Endothelial cell of umbilical vein (primary cell): Measurements from ENCODE around the gene ANO9. TPM values are rescaled to one million over a fixed set of nuclear protein-coding genes. Genes with fewer than 3 reads are reported as not detected.

ENCODE experiments used
- BruUV-seq: library from RNA; stranded (reverse); fragments of 400-500 nt; replicated peaks from 2 replicates; lab custom pipeline; 2021; lab: Mats Ljungman, UMichigan
- CTCF ChIA-PET: fragments of 300-600, 350-600 bp; sonication (Branson Sonifier 250); formaldehyde crosslinking; loops from one replicate; lab custom pipeline; 2021; ENCODE audit warnings: antibody characterized with exemption, inconsistent platforms; lab: Charles Lee
- POLR2A ChIA-PET: fragments of 300-600, 350-600 bp; sonication (Branson Sonifier 250); formaldehyde crosslinking; loops from one replicate; lab custom pipeline; 2021; ENCODE audit warnings: antibody characterized with exemption, inconsistent platforms; lab: Charles Lee
- DNase-seq: peaks from one replicate; pipeline ENCODE4 v3.0.0-alpha.2; 2011; ENCODE audit warnings: low read depth, low spot score
- FAIRE-seq: peaks from 2 replicates; lab custom pipeline; 2011; peaks lifted over from hg19 to GRCh38; lab: Jason Lieb, UNC
- H2AFZ ChIP-seq: 2 replicates; pipeline ENCODE4 v1.6.0; 2012; ENCODE audit warnings: low read depth, low read length, control low read depth, inconsistent platforms
- H3K27ac ChIP-seq: 2 replicates; pipeline ENCODE4 v1.5.1; 2011; ENCODE audit warnings: low read depth, mild to moderate bottlenecking, control low read depth, low read length, moderate library complexity; ENCODE audit not compliant: insufficient read depth
- H3K27me3 ChIP-seq, 2 experiments: 2 replicates each; pipeline versions ENCODE4 v1.6.0 to v1.6.1; 2011; ENCODE audit warnings: low read length in 2 of 2, mixed read lengths in 1 of 2; ENCODE audit not compliant: control insufficient read depth in 2 of 2, insufficient read depth in 2 of 2
- H3K36me3 ChIP-seq, 2 experiments: 2 replicates in 1 of 2; 3 replicates in 1 of 2; pipeline ENCODE4 v1.5.1; 2011; ENCODE audit warnings: low read length in 2 of 2, mild to moderate bottlenecking in 1 of 2, moderate library complexity in 1 of 2; ENCODE audit not compliant: control insufficient read depth in 2 of 2, insufficient read depth in 2 of 2; ENCODE audit errors: extremely low read depth in 1 of 2
- H3K4me1 ChIP-seq: 3 replicates; pipeline ENCODE4 v1.5.1; 2011; ENCODE audit warnings: mild to moderate bottlenecking, low read length; ENCODE audit not compliant: control insufficient read depth, insufficient read depth; ENCODE audit errors: extremely low read depth
- H3K4me2 ChIP-seq: 2 replicates; pipeline ENCODE4 v1.6.1; 2011; ENCODE audit warnings: low read length, control low read depth, mixed read lengths; ENCODE audit not compliant: insufficient read depth
- H3K4me3 ChIP-seq, 3 experiments: fragments of 200-600 bp in 1 of 3; sonication (generic), shearing (Covaris generic) in 1 of 3; replicated peaks in 1 of 3; 2 replicates each; pipeline ENCODE4 v1.5.1; 2011 to 2016; ENCODE audit warnings: control low read depth in 3 of 3, low read length in 3 of 3, mild to moderate bottlenecking in 2 of 3, inconsistent platforms in 1 of 3, low read depth in 1 of 3, moderate library complexity in 1 of 3; ENCODE audit not compliant: insufficient read depth in 1 of 3
- H3K79me2 ChIP-seq: 2 replicates; pipeline ENCODE4 v1.6.0; 2012; ENCODE audit warnings: low read length, inconsistent platforms; ENCODE audit not compliant: control insufficient read depth, insufficient read depth
- H3K9ac ChIP-seq: replicated peaks from 2 replicates; pipeline ENCODE3; 2011; ENCODE audit warnings: low read length, control low read depth; ENCODE audit not compliant: insufficient read depth; ENCODE audit errors: extremely low read depth
- H3K9me1 ChIP-seq: replicated peaks from 3 replicates; pipeline ENCODE4 v1.6.0; 2011; ENCODE audit warnings: mild to moderate bottlenecking, low read length; ENCODE audit not compliant: control insufficient read depth, insufficient read depth; ENCODE audit errors: extremely low read depth
- H3K9me3 ChIP-seq: replicated peaks from 2 replicates; pipeline ENCODE4 v1.5.1; 2012; ENCODE audit warnings: low read length, inconsistent platforms; ENCODE audit not compliant: control insufficient read depth, insufficient read depth
- H4K20me1 ChIP-seq: replicated peaks from 2 replicates; pipeline ENCODE3; 2011; ENCODE audit warnings: mild to moderate bottlenecking, low read length; ENCODE audit not compliant: control insufficient read depth, insufficient read depth; ENCODE audit errors: extremely low read depth
- GATA2 ChIP-seq: IDR thresholded peaks from 2 replicates; pipeline ENCODE4 v1.7.0; 2011; ENCODE audit warnings: low read depth, mild to moderate bottlenecking, moderate library complexity, mixed read lengths, low read length; ENCODE audit not compliant: insufficient read length, insufficient read depth
- JUN ChIP-seq: IDR thresholded peaks from 2 replicates; pipeline ENCODE4 v1.6.1; 2011; ENCODE audit warnings: borderline replicate concordance, low read depth; ENCODE audit not compliant: insufficient read length, insufficient read depth
- MYC ChIP-seq: IDR thresholded peaks from one replicate; pipeline ENCODE4 v1.6.1; 2011; ENCODE audit warnings: mild to moderate bottlenecking, low read depth, low read length
- POLR2AphosphoS5 ChIP-seq: IDR thresholded peaks from 2 replicates; pipeline ENCODE4 v1.6.1; 2012; ENCODE audit warnings: low read depth, mild to moderate bottlenecking, control low read depth, low read length, moderate library complexity; ENCODE audit not compliant: insufficient read depth
- dilution Hi-C: fragments of 300-500 bp; cut with MboI; formaldehyde crosslinking; loops from one replicate; pipeline ENCODE4 v1.15.0; 2019; ENCODE audit warnings: low sequenced_read_pairs; ENCODE audit not compliant: extremely low pct_ligation_motif_present
- intact Hi-C: fragments of 100-400 bp; cut with micrococcal nuclease; formaldehyde crosslinking; loops from one replicate; pipeline ENCODE4 v1.10.0; 2022
- polyA plus RNA-seq, 4 experiments: library from polyadenylated mRNA; depleted of rRNA in 3 of 4; stranded (reverse) in 3 of 4; unstranded in 1 of 4; fragments of >200 nt; gene quantifications; 2 replicates each; pipeline versions ENCODE4 v1.2.1 to v1.2.3, GENCODE V29; 2011 to 2012; ENCODE audit warnings: missing spikeins in 1 of 4
- total RNA-seq: library from RNA; stranded (reverse); gene quantifications from 2 replicates; pipeline ENCODE4 v1.2.3, GENCODE V29; 2021
- TF ChIP-seq, protein P1 (sequence below), 2 donors: IDR thresholded peaks; 1 replicate in 1 of 2; 2 replicates in 1 of 2; pipeline ENCODE4 v1.5.1; 2011; ENCODE audit warnings: low read length in 2 of 2, mild to moderate bottlenecking in 2 of 2, moderate library complexity in 2 of 2, control low read depth in 1 of 2, inconsistent platforms in 1 of 2, low read depth in 1 of 2; ENCODE audit not compliant: insufficient read depth in 1 of 2; ENCODE audit errors: extremely low read depth in 1 of 2

Gene ANO9
- total and polyA plus RNA-seq, 2 donors (not counting 3 experiments of a cell fraction or from before 2014, with no cell fraction given), result 0.23 TPM; not detected in 1

- no peaks in the 10 kb centered on the region for H3K36me3 ChIP-seq
- DNase-seq (no peak), FAIRE-seq (no peak)
- dilution Hi-C loops, result no loop called here
- no TSS peak for BruUV-seq
- CTCF ChIA-PET, result interaction anchor here (5.5 kb wide), 1 partner anchor 44 kb away, joined by 57 read pairs; no protein-coding TSS in a partner anchor
- H3K9ac ChIP-seq, result no peak overlapping the region
- no peak overlapping the region for H3K4me3 ChIP-seq
- no peak for TF ChIP-seq GATA2
- no peak for TF ChIP-seq JUN
- TF ChIP-seq POLR2AphosphoS5, result no peak
- TF ChIP-seq MYC, result no peak
- TF ChIP-seq, protein P1, sequence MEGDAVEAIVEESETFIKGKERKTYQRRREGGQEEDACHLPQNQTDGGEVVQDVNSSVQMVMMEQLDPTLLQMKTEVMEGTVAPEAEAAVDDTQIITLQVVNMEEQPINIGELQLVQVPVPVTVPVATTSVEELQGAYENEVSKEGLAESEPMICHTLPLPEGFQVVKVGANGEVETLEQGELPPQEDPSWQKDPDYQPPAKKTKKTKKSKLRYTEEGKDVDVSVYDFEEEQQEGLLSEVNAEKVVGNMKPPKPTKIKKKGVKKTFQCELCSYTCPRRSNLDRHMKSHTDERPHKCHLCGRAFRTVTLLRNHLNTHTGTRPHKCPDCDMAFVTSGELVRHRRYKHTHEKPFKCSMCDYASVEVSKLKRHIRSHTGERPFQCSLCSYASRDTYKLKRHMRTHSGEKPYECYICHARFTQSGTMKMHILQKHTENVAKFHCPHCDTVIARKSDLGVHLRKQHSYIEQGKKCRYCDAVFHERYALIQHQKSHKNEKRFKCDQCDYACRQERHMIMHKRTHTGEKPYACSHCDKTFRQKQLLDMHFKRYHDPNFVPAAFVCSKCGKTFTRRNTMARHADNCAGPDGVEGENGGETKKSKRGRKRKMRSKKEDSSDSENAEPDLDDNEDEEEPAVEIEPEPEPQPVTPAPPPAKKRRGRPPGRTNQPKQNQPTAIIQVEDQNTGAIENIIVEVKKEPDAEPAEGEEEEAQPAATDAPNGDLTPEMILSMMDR (IDR thresholded peaks at IDR 0.05; ENCODE audit: extremely low read depth in 1 of 2, insufficient read depth in 1 of 2, low read depth in 1 of 2, low read length in 2 of 2), result no peak
- no peak overlapping the region for H3K4me2 ChIP-seq
- H4K20me1 ChIP-seq, result no peaks in the 10 kb centered on the region
- intact Hi-C loops, result no loop called here
- H2AFZ ChIP-seq, result no peak overlapping the region
- no peak overlapping the region for H3K27ac ChIP-seq
- POLR2A ChIA-PET, result no interaction called here
- no peaks in the 10 kb centered on the region for H3K79me2 ChIP-seq
- H3K9me1 ChIP-seq, result no peaks in the 10 kb centered on the region
- peaks cover 0 to 3% of the 10 kb centered on the region in 2 experiments for H3K27me3 ChIP-seq
- peaks cover 5% of the 10 kb centered on the region for H3K4me1 ChIP-seq
- H3K9me3 ChIP-seq, result no peaks in the 10 kb centered on the region
Measured at GRCh38 chr11:403761-404431, 37.9 kb downstream of the ANO9 start.
